PFSK-1 (cell line): ENCODE measurements around the gene LAMA3.

Experiments used
- FOXP2 ChIP-seq: optimal IDR thresholded peaks from 2 replicates; pipeline ENCODE3; 2011; ENCODE audit warnings: borderline replicate concordance, control low read depth, inconsistent platforms; ENCODE audit not compliant: insufficient read depth; ENCODE audit errors: extremely low read length, extremely low read depth
- POLR2AphosphoS5 ChIP-seq: IDR thresholded peaks from 2 replicates; pipeline ENCODE4 v1.6.1; 2012; ENCODE audit warnings: low read depth, mild to moderate bottlenecking, control low read depth, low read length, moderate library complexity
- REST ChIP-seq, 2 experiments: IDR thresholded peaks; 2 replicates each; pipeline versions ENCODE4 v1.6.1 to v1.8.0; 2011 to 2012; ENCODE audit warnings: low read depth in 2 of 2, low read length in 2 of 2, control low read depth in 1 of 2, inconsistent platforms in 1 of 2, mild to moderate bottlenecking in 1 of 2, moderate library complexity in 1 of 2; ENCODE audit not compliant: insufficient read depth in 1 of 2
- SIN3A ChIP-seq: IDR thresholded peaks from 2 replicates; pipeline ENCODE4 v1.6.1; 2012; ENCODE audit warnings: mild to moderate bottlenecking, low read length, moderate library complexity, borderline replicate concordance; ENCODE audit not compliant: insufficient read depth
- TAF1 ChIP-seq: IDR thresholded peaks from 2 replicates; pipeline ENCODE4 v1.6.1; 2012; ENCODE audit warnings: low read length, control low read depth, borderline replicate concordance; ENCODE audit not compliant: insufficient read depth

Gene LAMA3

DNA sequence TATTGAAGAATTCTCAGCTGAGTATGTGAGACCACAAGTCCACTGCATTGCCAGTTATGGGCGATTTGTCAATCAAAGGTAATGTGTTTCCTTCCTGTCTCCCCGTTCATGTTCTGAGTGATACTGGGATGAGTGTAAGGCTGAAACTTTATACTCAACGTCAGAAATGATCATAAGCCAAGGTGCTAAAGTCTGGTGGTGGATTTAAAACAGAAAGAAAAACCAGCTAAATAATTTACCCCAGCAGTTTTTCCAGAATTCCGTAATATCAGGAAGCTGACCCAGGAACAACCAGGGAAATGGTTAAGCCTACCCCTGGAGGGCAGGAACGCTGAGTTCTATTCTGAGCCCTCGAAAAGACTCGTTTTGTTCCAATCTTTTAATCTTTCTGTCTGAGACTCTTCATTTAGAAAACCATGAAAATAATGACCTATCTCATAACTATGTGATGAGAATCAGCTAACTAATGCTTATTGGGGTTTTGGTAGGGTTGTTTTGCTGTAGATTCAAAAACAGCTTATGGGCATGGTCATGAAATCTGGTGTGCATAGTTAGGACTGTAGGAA is 149.6 kb downstream of the LAMA3 start:
- no peak for TF ChIP-seq SIN3A
- no peak for TF ChIP-seq TAF1
- no peak for TF ChIP-seq FOXP2
- no peak for TF ChIP-seq REST (IDR thresholded peaks at IDR 0.05; ENCODE audit: insufficient read depth in 1 of 2, low read depth in 2 of 2, low read length in 2 of 2)
- TF ChIP-seq POLR2AphosphoS5, result no peak

DNA sequence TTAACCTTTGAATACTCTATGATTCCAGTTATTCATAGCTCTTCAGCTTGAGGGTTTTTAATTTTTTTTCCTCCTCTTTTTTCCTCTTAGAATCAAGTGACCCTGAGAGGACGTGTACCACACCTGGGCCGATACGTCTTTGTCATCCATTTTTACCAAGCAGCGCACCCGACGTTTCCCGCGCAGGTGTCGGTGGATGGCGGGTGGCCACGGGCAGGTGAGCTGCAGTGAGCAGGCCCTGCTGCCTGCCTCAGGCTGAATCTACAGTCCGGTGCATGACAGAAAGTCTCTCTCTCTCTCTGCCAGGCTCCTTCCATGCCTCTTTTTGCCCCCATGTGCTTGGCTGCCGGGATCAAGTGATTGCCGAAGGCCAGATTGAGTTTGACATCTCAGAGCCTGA is 153.1 kb downstream of the LAMA3 start:
- no peak for TF ChIP-seq FOXP2
- no peak for TF ChIP-seq POLR2AphosphoS5
- no peak for TF ChIP-seq SIN3A
- TF ChIP-seq REST (IDR thresholded peaks at IDR 0.05; ENCODE audit: insufficient read depth in 1 of 2, low read depth in 2 of 2, low read length in 2 of 2), result no peak
- TF ChIP-seq TAF1, result no peak

DNA sequence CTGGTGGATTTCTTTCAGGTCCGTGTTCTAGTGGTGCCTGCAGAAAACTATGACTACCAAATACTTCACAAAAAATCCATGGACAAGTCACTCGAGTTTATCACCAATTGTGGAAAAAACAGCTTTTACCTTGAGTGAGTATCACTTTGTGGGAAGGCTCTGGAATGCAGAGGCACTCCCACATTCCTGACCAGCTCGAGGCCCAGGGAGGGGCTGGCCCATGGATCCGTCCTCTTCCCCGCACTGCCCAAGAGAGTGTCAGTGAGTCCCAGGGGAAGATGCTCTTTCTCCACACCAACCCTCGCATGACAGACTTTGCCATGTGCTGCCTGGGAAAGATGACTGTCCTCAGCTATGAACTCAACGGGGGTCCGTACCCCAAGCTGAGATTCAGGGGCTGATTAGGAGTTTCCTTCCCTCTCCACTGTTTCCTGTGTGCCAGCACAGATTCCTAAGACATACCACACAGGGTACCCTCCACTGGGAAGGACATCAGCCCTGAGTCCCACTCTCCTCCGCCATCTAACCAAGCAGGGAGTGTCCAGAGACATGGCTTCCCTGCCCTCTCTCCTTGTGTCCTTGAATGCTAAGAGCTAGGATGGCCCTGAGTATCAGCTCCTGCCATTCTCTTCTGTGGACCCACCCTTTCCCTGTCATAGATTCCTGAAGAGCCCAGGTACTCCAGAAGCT is 155.9 kb downstream of the LAMA3 start:
- TF ChIP-seq TAF1, result no peak
- no peak for TF ChIP-seq SIN3A
- no peak for TF ChIP-seq POLR2AphosphoS5
- TF ChIP-seq REST (IDR thresholded peaks at IDR 0.05; ENCODE audit: insufficient read depth in 1 of 2, low read depth in 2 of 2, low read length in 2 of 2), result no peak
- no peak for TF ChIP-seq FOXP2

DNA sequence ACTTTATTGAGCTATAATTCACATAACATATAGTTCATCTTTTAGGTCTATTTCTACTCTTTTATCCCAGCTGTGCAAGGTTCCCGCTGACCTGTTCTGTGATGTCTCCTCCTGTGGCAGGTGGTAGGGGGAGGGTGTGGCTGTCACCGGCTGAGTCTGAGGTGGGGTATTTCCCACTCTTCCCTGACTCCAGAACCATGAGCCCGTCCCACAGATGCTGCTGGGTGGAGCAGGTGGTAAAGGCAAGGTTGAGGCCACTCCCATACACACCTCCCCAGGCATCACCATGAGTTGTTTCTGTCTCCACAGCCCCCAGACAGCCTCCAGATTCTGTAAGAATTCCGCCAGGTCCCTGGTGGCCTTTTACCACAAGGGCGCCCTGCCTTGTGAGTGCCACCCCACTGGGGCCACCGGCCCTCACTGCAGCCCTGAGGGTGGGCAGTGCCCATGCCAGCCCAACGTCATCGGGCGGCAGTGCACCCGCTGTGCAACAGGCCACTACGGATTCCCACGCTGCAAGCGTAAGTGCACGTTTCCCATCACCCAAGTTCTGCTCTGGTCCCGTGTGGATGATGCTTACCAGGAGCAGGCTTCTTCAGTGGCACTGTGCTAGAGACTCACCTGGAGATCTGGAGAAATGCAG is 156.9 kb downstream of the LAMA3 start:
- TF ChIP-seq TAF1 (no peak), POLR2AphosphoS5 (no peak), FOXP2 (no peak), SIN3A (no peak), REST (IDR thresholded peaks at IDR 0.05; ENCODE audit: insufficient read depth in 1 of 2, low read depth in 2 of 2, low read length in 2 of 2) (no peak)
